ENCODE data around the gene MTMR3.
"Not testable (repeated sequence)": the region's sequence is repeated elsewhere in the genome, so short reads cannot be mapped to it uniquely, and the experiment has no call there.

DNA sequence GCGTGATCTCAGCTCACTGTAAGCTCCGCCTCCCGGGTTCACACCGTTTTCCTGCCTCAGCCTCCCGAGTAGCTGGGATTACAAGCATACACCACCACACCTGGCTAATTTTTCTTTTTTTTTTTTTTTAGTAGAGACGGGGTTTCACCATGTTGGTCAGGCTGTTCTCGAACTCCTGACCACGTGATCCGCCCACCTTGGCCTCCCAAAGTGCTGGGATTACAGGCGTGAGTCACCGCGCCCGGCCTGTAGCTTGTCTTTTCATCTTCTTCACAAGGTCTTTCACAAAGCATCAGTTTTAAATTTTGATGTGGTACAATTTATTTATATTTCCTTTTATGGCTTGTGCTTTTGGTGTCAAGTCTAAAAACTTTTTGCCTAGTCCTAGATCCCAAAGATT, 17.4 kb upstream of the MTMR3 start:
- not testable (repeated sequence) for TF ChIP-seq POLR2AphosphoS5 (IDR thresholded peaks at IDR 0.05; ENCODE audit: low read depth, low read length); POLR2A (IDR thresholded peaks at IDR 0.05; ENCODE audit: low read depth, low read length); TAF1 (IDR thresholded peaks at IDR 0.05; ENCODE audit: borderline replicate concordance, low read depth, low read length)

All from GM12892 (cell line).